Mesothelial cell of epicardium (in vitro differentiated cells): ENCODE measurements around the gene CCDC197. TPM values are rescaled to one million over a fixed set of nuclear protein-coding genes. Genes with fewer than 3 reads are reported as not detected.

Source experiments
- DNase-seq, 2 experiments: peaks; one replicate each; pipeline ENCODE4 v3.0.0; 2021; ENCODE audit warnings: low spot score in 2 of 2; ENCODE audit not compliant: unreplicated experiment in 2 of 2
- H3K27ac Mint-ChIP-seq: 2 replicates; pipeline ENCODE4 v1.8.0; 2021; ENCODE audit warnings: mixed read lengths
- H3K27me3 Mint-ChIP-seq: 2 replicates; pipeline ENCODE4 v1.8.0; 2021; ENCODE audit warnings: low read depth, mixed read lengths
- H3K36me3 Mint-ChIP-seq: 2 replicates; pipeline ENCODE4 v1.8.0; 2021; ENCODE audit warnings: mixed read lengths
- H3K4me1 Mint-ChIP-seq: 2 replicates; pipeline ENCODE4 v1.8.0; 2021; ENCODE audit warnings: mixed read lengths
- H3K4me3 Mint-ChIP-seq: 2 replicates; pipeline ENCODE4 v1.8.0; 2021; ENCODE audit warnings: mild to moderate bottlenecking, moderate library complexity, mixed read lengths
- H3K9me3 Mint-ChIP-seq: 2 replicates; pipeline ENCODE4 v1.8.0; 2021; ENCODE audit warnings: mixed read lengths
- CTCF ChIP-seq: fragments of 200-600 bp; sonication (generic); IDR thresholded peaks from one replicate; pipeline ENCODE4 v1.5.0; 2021; ENCODE audit warnings: antibody characterized with exemption; ENCODE audit not compliant: unreplicated experiment
- total RNA-seq: library from RNA; stranded (reverse); gene quantifications from 3 replicates; pipeline ENCODE4 v1.2.1, GENCODE V29; 2021

The CCDC197 gene
- total RNA-seq, 1 donor from 2014 or later = not detected

- peaks cover 3% of the 10 kb centered on the region for H3K27me3 Mint-ChIP-seq
- TF ChIP-seq CTCF = no peak
- no peak overlapping the region for H3K27ac Mint-ChIP-seq
- DNase-seq = no peak
- H3K4me3 Mint-ChIP-seq = no peak overlapping the region
- H3K9me3 Mint-ChIP-seq = no peaks in the 10 kb centered on the region
- no peaks in the 10 kb centered on the region for H3K36me3 Mint-ChIP-seq
- H3K4me1 Mint-ChIP-seq = no peaks in the 10 kb centered on the region
Measured at GRCh38 chr14:93972618-93973205, 24.4 kb upstream of the CCDC197 start.

- Mint-ChIP-seq H3K36me3 (no peaks in the 10 kb centered on the region), H3K27ac (no peak overlapping the region), H3K4me1 (no peaks in the 10 kb centered on the region), H3K4me3 (no peak overlapping the region), H3K27me3 (peaks cover 3% of the 10 kb centered on the region), H3K9me3 (no peaks in the 10 kb centered on the region)
- no peak for TF ChIP-seq CTCF
- no peak for DNase-seq
Measured at GRCh38 chr14:93973607-93974006, 23.5 kb upstream of the CCDC197 start.

- peaks cover 3% of the 10 kb centered on the region for H3K27me3 Mint-ChIP-seq
- no peak overlapping the region for H3K27ac Mint-ChIP-seq
- DNase-seq = no peak
- no peak overlapping the region for H3K4me3 Mint-ChIP-seq
- no peaks in the 10 kb centered on the region for H3K9me3 Mint-ChIP-seq
- TF ChIP-seq CTCF = no peak
- H3K36me3 Mint-ChIP-seq = no peaks in the 10 kb centered on the region
- no peaks in the 10 kb centered on the region for H3K4me1 Mint-ChIP-seq
Measured at GRCh38 chr14:93974299-93974698, 22.8 kb upstream of the CCDC197 start.

- H3K4me1 Mint-ChIP-seq = no peaks in the 10 kb centered on the region
- peaks cover 3% of the 10 kb centered on the region for H3K27me3 Mint-ChIP-seq
- no peak overlapping the region for H3K27ac Mint-ChIP-seq
- TF ChIP-seq CTCF = no peak
- no peak for DNase-seq
- no peak overlapping the region for H3K4me3 Mint-ChIP-seq
- H3K9me3 Mint-ChIP-seq = no peaks in the 10 kb centered on the region
- H3K36me3 Mint-ChIP-seq = no peaks in the 10 kb centered on the region
Measured at GRCh38 chr14:93974833-93975232, 22.3 kb upstream of the CCDC197 start.

GRCh38 chr14:93975791-93976476 lies 21.2 kb upstream of the CCDC197 start:
- Mint-ChIP-seq H3K27me3 (peaks cover 3% of the 10 kb centered on the region), H3K4me1 (no peaks in the 10 kb centered on the region), H3K27ac (no peak overlapping the region), H3K36me3 (no peaks in the 10 kb centered on the region), H3K9me3 (no peaks in the 10 kb centered on the region), H3K4me3 (no peak overlapping the region)
- no peak for DNase-seq
- TF ChIP-seq CTCF = no peak
